GM23248 (cell line): ENCODE data around the gene ADAM10. TPM values are rescaled to one million over a fixed set of nuclear protein-coding genes. Genes with fewer than 3 reads are reported as not detected.

ENCODE experiments used
- DNase-seq: peaks from one replicate; pipeline ENCODE4 v3.0.0-alpha.2; 2015
- H2AFZ ChIP-seq: fragments of 200-600 bp; sonication (generic); 2 replicates; pipeline ENCODE4 v1.6.1; 2016; ENCODE audit warnings: antibody characterized with exemption
- H3F3A ChIP-seq: fragments of 200-600 bp; sonication (generic); 2 replicates; pipeline ENCODE4 v1.6.1; 2016; ENCODE audit warnings: mild to moderate bottlenecking, antibody characterized with exemption, mixed run types; ENCODE audit not compliant: insufficient read depth
- H3K27ac ChIP-seq: fragments of 200-600 bp; sonication (generic); 2 replicates; pipeline ENCODE4 v1.5.1; 2016; ENCODE audit warnings: mild to moderate bottlenecking
- H3K27me3 ChIP-seq: fragments of 200-600 bp; sonication (generic); replicated peaks from 2 replicates; pipeline ENCODE4 v1.6.1; 2016; ENCODE audit warnings: mild to moderate bottlenecking; ENCODE audit not compliant: insufficient read depth
- H3K36me3 ChIP-seq: fragments of 200-600 bp; sonication (generic); 2 replicates; pipeline ENCODE4 v1.6.1; 2016; ENCODE audit warnings: low read depth, mild to moderate bottlenecking
- H3K4me1 ChIP-seq: fragments of 200-600 bp; sonication (generic); 2 replicates; pipeline ENCODE4 v1.6.1; 2016; ENCODE audit warnings: mild to moderate bottlenecking; ENCODE audit not compliant: insufficient read depth
- H3K4me2 ChIP-seq: fragments of 200-600 bp; sonication (generic); one replicate; pipeline ENCODE4 v1.6.1; 2016; ENCODE audit warnings: mild to moderate bottlenecking; ENCODE audit not compliant: unreplicated experiment
- H3K4me3 ChIP-seq: fragments of 200-600 bp; sonication (generic); 2 replicates; pipeline ENCODE4 v1.5.1; 2016; ENCODE audit warnings: mild to moderate bottlenecking
- H3K79me2 ChIP-seq: fragments of 200-600 bp; sonication (generic); 2 replicates; pipeline ENCODE4 v1.6.1; 2016; ENCODE audit warnings: mild to moderate bottlenecking; ENCODE audit not compliant: insufficient read depth
- H3K9ac ChIP-seq: fragments of 200-600 bp; sonication (generic); 2 replicates; pipeline ENCODE4 v1.6.1; 2016; ENCODE audit warnings: mild to moderate bottlenecking
- H3K9me2 ChIP-seq: fragments of 200-600 bp; sonication (generic); 2 replicates; pipeline ENCODE4 v1.6.1; 2016; ENCODE audit warnings: mixed run types, mild to moderate bottlenecking, moderate library complexity; ENCODE audit not compliant: insufficient read depth
- H3K9me3 ChIP-seq: fragments of 200-600 bp; sonication (generic); one replicate; pipeline ENCODE4 v1.6.1; 2017; ENCODE audit warnings: low read depth
- H4K20me1 ChIP-seq: fragments of 200-600 bp; sonication (generic); 2 replicates; pipeline ENCODE4 v1.6.0; 2016; ENCODE audit not compliant: insufficient read depth
- EZH2 ChIP-seq: fragments of 200-600 bp; sonication (generic); IDR thresholded peaks from 2 replicates; pipeline ENCODE4 v1.6.1; 2018; ENCODE audit warnings: antibody characterized with exemption, mild to moderate bottlenecking; ENCODE audit not compliant: insufficient read depth, poor library complexity, severe bottlenecking
- EZH2phosphoT487 ChIP-seq: fragments of 200-600 bp; sonication (generic); IDR thresholded peaks from 2 replicates; pipeline ENCODE4 v1.6.1; 2018; ENCODE audit warnings: antibody characterized with exemption, moderate library complexity, mild to moderate bottlenecking, low read depth; ENCODE audit not compliant: insufficient read depth
- WGBS, 2 experiments: methylation state at CpG; one replicate each; pipeline ENCODE4 v1.1.6; 2015 to 2017; ENCODE audit warnings: low lambda C conversion rate in 2 of 2, low coverage in 1 of 2; ENCODE audit errors: missing lambda C conversion rate in 2 of 2; 5-methylcytosine and 5-hydroxymethylcytosine counted together
- in situ Hi-C: fragments of 300-500 bp; cut with MboI; formaldehyde crosslinking; loops from 2 replicates; pipeline ENCODE4 v1.15.0; 2020
- polyA plus RNA-seq: library from polyadenylated mRNA; unstranded; fragments of >200 nt; fragmentation: Nextera tagmentation; extraction: Ambion mirVana; gene quantifications from 2 replicates; pipeline ENCODE4 v1.2.1, GENCODE V29; 2016
- total RNA-seq: library from RNA; depleted of rRNA; stranded (reverse); fragments of >200 nt; shearing (Covaris generic); gene quantifications from 2 replicates; pipeline ENCODE4 v1.2.3, GENCODE V29; 2014

Gene ADAM10
- total and polyA plus RNA-seq, 2 experiments from 2014 or later, result 171 to 190 TPM

GRCh38 chr15:58788056-58788710, 38.7 kb upstream of the ADAM10 start:
- TF ChIP-seq EZH2phosphoT487 (no peak), EZH2 (no peak)
- no peak overlapping the region for H3K4me2 ChIP-seq
- no peak overlapping the region for H3K9ac ChIP-seq
- in situ Hi-C loops, result no loop called here
- no peak overlapping the region for H3K4me3 ChIP-seq
- H3K27me3 ChIP-seq, result no peaks in the 10 kb centered on the region
- DNase-seq, result no peak
- H3K4me1 ChIP-seq, result no peaks in the 10 kb centered on the region
- 98 to 100% methylated on average over 3 of the region's 3 CpGs for WGBS, 2 experiments
- H4K20me1 ChIP-seq, result 0 out of 2 replicates have a peak, but pooled peaks cover 3% of the 10 kb centered on the region
- peaks cover 20% of the 10 kb centered on the region for H3K36me3 ChIP-seq
- no peak overlapping the region for H3K27ac ChIP-seq
- no peaks in the 10 kb centered on the region for H3K9me3 ChIP-seq
- H3K79me2 ChIP-seq, result peaks cover 97% of the 10 kb centered on the region
- no peak overlapping the region for H2AFZ ChIP-seq
- H3K9me2 ChIP-seq, result no peaks in the 10 kb centered on the region
- H3F3A ChIP-seq, result no peaks in the 10 kb centered on the region

GRCh38 chr15:58785355-58785754, 35.8 kb upstream of the ADAM10 start:
- Histone ChIP-seq H3K9ac (peak overlapping the region; percentile 8; the same call in 1 of the 2 replicates), H3F3A (no peaks in the 10 kb centered on the region), H3K9me3 (no peaks in the 10 kb centered on the region), H3K9me2 (no peaks in the 10 kb centered on the region), H3K27me3 (no peaks in the 10 kb centered on the region), H3K79me2 (peaks cover 100% of the 10 kb centered on the region), H3K4me1 (no peaks in the 10 kb centered on the region), H4K20me1 (0 out of 2 replicates have a peak, but pooled peaks cover 3% of the 10 kb centered on the region), H3K4me2 (peak overlapping the region; percentile 5), H2AFZ (no peak overlapping the region; the same call in 1 of the 2 replicates), H3K27ac (no peak overlapping the region), H3K4me3 (no peak overlapping the region), H3K36me3 (peaks cover 14% of the 10 kb centered on the region)
- in situ Hi-C loops, result no loop called here
- TF ChIP-seq EZH2phosphoT487, result no peak
- TF ChIP-seq EZH2, result no peak
- no peak for DNase-seq
- 38 to 42% methylated on average over 6 of the region's 6 CpGs for WGBS, 2 experiments

- H3K9me3 ChIP-seq, result no peaks in the 10 kb centered on the region
- H3K4me2 ChIP-seq, result no peak overlapping the region
- H3K36me3 ChIP-seq, result peaks cover 2% of the 10 kb centered on the region; the same call in 1 of the 2 replicates
- H4K20me1 ChIP-seq, result no peaks in the 10 kb centered on the region
- no peak for TF ChIP-seq EZH2phosphoT487
- peaks cover 11% of the 10 kb centered on the region for H3K4me1 ChIP-seq
- 100% methylated on average over 1 of the region's 1 CpG for WGBS, 2 experiments
- no peaks in the 10 kb centered on the region for H3F3A ChIP-seq
- in situ Hi-C loops, result no loop called here
- no peak overlapping the region for H3K27ac ChIP-seq
- no peak for DNase-seq
- H3K27me3 ChIP-seq, result no peaks in the 10 kb centered on the region
- peaks cover 100% of the 10 kb centered on the region for H3K79me2 ChIP-seq
- H2AFZ ChIP-seq, result no peak overlapping the region
- no peak overlapping the region for H3K9ac ChIP-seq
- H3K9me2 ChIP-seq, result no peaks in the 10 kb centered on the region
- no peak overlapping the region for H3K4me3 ChIP-seq
Measured at GRCh38 chr15:58779554-58779953, 30.0 kb upstream of the ADAM10 start.

GRCh38 chr15:58777107-58777506, 27.6 kb upstream of the ADAM10 start:
- Histone ChIP-seq H3K4me3 (no peak overlapping the region), H3K9me3 (no peaks in the 10 kb centered on the region), H3K27me3 (no peaks in the 10 kb centered on the region), H3K79me2 (peaks cover 100% of the 10 kb centered on the region), H3K4me1 (peaks cover 22% of the 10 kb centered on the region), H3K36me3 (peaks cover 2% of the 10 kb centered on the region; the same call in 1 of the 2 replicates), H3K9me2 (no peaks in the 10 kb centered on the region), H3K9ac (no peak overlapping the region), H3F3A (peaks cover 7% of the 10 kb centered on the region; the same call in 1 of the 2 replicates), H3K4me2 (no peak overlapping the region), H4K20me1 (no peaks in the 10 kb centered on the region), H3K27ac (no peak overlapping the region), H2AFZ (no peak overlapping the region)
- DNase-seq, result no peak
- TF ChIP-seq EZH2phosphoT487, result no peak
- TF ChIP-seq EZH2, result no peak
- 85 to 87% methylated on average over 4 of the region's 4 CpGs for WGBS, 2 experiments
- in situ Hi-C loops, result no loop called here
